MCF 10A (cell line): Measurements from ENCODE around the gene ACE. TPM values are rescaled to one million over a fixed set of nuclear protein-coding genes. Genes with fewer than 3 reads are reported as not detected.

Experiments
- BruUV-seq: library from RNA; stranded (reverse); fragments of 400-500 nt; replicated peaks from 2 replicates; lab custom pipeline; 2021; lab: Mats Ljungman, UMichigan
- CTCF ChIA-PET: fragments of 300-600 bp; sonication (Branson Sonifier 250); formaldehyde crosslinking; extraction: SDS; loops from one replicate; lab custom pipeline; 2021; ENCODE audit warnings: antibody characterized with exemption, inconsistent platforms; lab: Yijun Ruan, JAX
- POLR2A ChIA-PET: fragments of 300-600, 350-650 bp; sonication (Branson Sonifier 250); formaldehyde crosslinking; extraction: SDS; loops from one replicate; lab custom pipeline; 2020; ENCODE audit warnings: antibody characterized with exemption, inconsistent platforms; lab: Yijun Ruan, JAX
- DNase-seq: peaks from one replicate; pipeline ENCODE4 v3.0.0-alpha.2; 2018; ENCODE audit not compliant: unreplicated experiment
- H3K27ac Mint-ChIP-seq: one replicate; pipeline ENCODE4 v1.8.0; 2022; ENCODE audit warnings: mild to moderate bottlenecking, low read depth, mixed read lengths; ENCODE audit not compliant: unreplicated experiment
- H3K27me3 Mint-ChIP-seq: one replicate; pipeline ENCODE4 v1.8.0; 2022; ENCODE audit warnings: mixed read lengths; ENCODE audit not compliant: insufficient read depth, unreplicated experiment
- H3K36me3 Mint-ChIP-seq: one replicate; pipeline ENCODE4 v1.8.0; 2022; ENCODE audit warnings: mild to moderate bottlenecking, moderate library complexity, mixed read lengths; ENCODE audit not compliant: insufficient read depth, unreplicated experiment
- H3K4me1 Mint-ChIP-seq: one replicate; pipeline ENCODE4 v1.8.0; 2022; ENCODE audit warnings: mixed read lengths; ENCODE audit not compliant: insufficient read depth, unreplicated experiment
- H3K4me3 Mint-ChIP-seq: one replicate; pipeline ENCODE4 v1.8.0; 2022; ENCODE audit warnings: mild to moderate bottlenecking, moderate library complexity, mixed read lengths; ENCODE audit not compliant: unreplicated experiment
- H3K9me3 Mint-ChIP-seq: one replicate; pipeline ENCODE4 v1.8.0; 2022; ENCODE audit warnings: mixed read lengths; ENCODE audit not compliant: unreplicated experiment
- intact Hi-C: fragments of 100-400 bp; cut with micrococcal nuclease; formaldehyde crosslinking; loops from 2 replicates; pipeline ENCODE4 v1.14.1; 2022
- total RNA-seq: library from RNA; stranded (reverse); gene quantifications from 2 replicates; pipeline ENCODE4 v1.2.3, GENCODE V29; 2022
- TF ChIP-seq, protein P1 (sequence below): fragments of 200-600 bp; IDR thresholded peaks from one replicate; pipeline ENCODE4 v1.8.0; 2022; ENCODE audit warnings: antibody characterized with exemption, mild to moderate bottlenecking; ENCODE audit not compliant: unreplicated experiment

Gene ACE
- total RNA-seq, 1 experiment from 2014 or later = 0.30 TPM

DNA sequence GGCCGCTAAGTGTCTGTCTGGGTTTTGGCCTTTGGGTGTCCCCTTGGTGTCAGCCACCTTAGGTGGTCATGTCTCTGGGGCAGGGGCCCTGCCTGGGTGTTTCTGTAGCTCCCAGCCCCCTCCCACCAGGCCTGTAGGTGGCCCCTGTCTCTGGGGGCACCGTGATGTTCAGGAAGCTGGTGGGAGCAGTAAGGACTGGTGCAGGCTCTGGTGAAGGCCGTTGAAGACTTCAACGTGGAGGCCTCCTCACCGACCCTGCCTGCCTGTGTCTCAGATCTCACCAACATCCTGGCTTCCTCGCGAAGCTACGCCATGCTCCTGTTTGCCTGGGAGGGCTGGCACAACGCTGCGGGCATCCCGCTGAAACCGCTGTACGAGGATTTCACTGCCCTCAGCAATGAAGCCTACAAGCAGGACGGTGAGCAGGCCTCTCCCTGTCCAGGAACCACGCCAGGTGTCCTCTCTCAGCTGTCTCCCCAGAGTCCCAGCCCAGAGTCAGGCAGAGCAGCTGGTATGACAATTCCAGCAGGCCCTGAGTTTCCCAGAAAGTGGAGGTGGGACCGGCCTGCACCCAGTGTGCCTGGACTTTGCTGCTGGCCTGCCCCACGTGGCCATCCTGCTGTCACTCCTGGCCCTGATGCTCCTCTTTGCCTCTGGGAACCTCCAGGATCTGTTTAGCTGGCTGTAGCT is 2.8 kb downstream of the ACE start:
- POLR2A ChIA-PET = interaction anchor here (0.7 to 2.8 kb wide), 8 partner anchors 19 to 122 kb away, joined by 3 to 24 read pairs (median 4); partner anchors contain the start of gene CYB561
- H3K9me3 Mint-ChIP-seq = no peaks in the 10 kb centered on the region
- intact Hi-C loops = loop anchor here (1.0 to 2.0 kb wide), 3 partner anchors 33 to 54 kb away; partner anchors contain the start of gene CYB561
- no peak overlapping the region for H3K27ac Mint-ChIP-seq
- CTCF ChIA-PET = interaction anchor here (0.5 to 6.9 kb wide), 26 partner anchors 8 to 351 kb away, joined by 3 to 216 read pairs (median 6); partner anchors contain the start of gene CYB561
- no TSS peak for BruUV-seq
- TF ChIP-seq, protein P1, sequence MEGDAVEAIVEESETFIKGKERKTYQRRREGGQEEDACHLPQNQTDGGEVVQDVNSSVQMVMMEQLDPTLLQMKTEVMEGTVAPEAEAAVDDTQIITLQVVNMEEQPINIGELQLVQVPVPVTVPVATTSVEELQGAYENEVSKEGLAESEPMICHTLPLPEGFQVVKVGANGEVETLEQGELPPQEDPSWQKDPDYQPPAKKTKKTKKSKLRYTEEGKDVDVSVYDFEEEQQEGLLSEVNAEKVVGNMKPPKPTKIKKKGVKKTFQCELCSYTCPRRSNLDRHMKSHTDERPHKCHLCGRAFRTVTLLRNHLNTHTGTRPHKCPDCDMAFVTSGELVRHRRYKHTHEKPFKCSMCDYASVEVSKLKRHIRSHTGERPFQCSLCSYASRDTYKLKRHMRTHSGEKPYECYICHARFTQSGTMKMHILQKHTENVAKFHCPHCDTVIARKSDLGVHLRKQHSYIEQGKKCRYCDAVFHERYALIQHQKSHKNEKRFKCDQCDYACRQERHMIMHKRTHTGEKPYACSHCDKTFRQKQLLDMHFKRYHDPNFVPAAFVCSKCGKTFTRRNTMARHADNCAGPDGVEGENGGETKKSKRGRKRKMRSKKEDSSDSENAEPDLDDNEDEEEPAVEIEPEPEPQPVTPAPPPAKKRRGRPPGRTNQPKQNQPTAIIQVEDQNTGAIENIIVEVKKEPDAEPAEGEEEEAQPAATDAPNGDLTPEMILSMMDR = no peak
- H3K4me1 Mint-ChIP-seq = no peaks in the 10 kb centered on the region
- H3K36me3 Mint-ChIP-seq = no peaks in the 10 kb centered on the region
- no peaks in the 10 kb centered on the region for H3K27me3 Mint-ChIP-seq
- H3K4me3 Mint-ChIP-seq = no peak overlapping the region
- DNase-seq = no peak

DNA sequence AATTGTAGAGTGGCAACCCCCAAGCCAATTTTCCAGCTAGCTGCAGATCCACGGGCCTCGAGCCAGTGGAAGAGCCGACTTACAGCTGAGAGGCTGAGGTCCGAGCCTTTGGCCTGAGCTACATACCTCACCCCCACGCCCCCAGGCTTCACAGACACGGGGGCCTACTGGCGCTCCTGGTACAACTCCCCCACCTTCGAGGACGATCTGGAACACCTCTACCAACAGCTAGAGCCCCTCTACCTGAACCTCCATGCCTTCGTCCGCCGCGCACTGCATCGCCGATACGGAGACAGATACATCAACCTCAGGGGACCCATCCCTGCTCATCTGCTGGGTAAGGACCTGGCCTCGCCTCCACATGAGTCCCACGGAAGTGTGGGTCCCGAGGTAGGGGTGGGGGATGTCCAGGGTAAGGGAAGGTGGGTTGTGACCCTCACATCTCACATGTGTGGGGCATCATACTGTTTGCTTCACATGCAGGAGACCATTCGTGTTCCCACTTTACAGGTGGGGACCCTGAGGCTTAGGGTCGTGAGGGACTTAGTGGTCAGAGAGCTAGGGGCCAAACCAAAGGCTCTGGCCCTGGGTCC is 3.4 kb downstream of the ACE start:
- H3K27ac Mint-ChIP-seq = no peak overlapping the region
- no peaks in the 10 kb centered on the region for H3K4me1 Mint-ChIP-seq
- POLR2A ChIA-PET = interaction anchor here (0.7 to 2.8 kb wide), 4 partner anchors 35 to 55 kb away, joined by 3 to 24 read pairs (median 5); partner anchors contain the start of gene CYB561
- BruUV-seq = no TSS peak
- TF ChIP-seq, protein P1 = no peak
- no peaks in the 10 kb centered on the region for H3K27me3 Mint-ChIP-seq
- CTCF ChIA-PET = interaction anchor here (0.6 to 6.9 kb wide), 15 partner anchors 10 to 140 kb away, joined by 3 to 216 read pairs (median 9); partner anchors contain the start of gene CYB561
- no peaks in the 10 kb centered on the region for H3K9me3 Mint-ChIP-seq
- intact Hi-C loops = no loop called here
- no peak for DNase-seq
- H3K4me3 Mint-ChIP-seq = no peak overlapping the region
- H3K36me3 Mint-ChIP-seq = no peaks in the 10 kb centered on the region

DNA sequence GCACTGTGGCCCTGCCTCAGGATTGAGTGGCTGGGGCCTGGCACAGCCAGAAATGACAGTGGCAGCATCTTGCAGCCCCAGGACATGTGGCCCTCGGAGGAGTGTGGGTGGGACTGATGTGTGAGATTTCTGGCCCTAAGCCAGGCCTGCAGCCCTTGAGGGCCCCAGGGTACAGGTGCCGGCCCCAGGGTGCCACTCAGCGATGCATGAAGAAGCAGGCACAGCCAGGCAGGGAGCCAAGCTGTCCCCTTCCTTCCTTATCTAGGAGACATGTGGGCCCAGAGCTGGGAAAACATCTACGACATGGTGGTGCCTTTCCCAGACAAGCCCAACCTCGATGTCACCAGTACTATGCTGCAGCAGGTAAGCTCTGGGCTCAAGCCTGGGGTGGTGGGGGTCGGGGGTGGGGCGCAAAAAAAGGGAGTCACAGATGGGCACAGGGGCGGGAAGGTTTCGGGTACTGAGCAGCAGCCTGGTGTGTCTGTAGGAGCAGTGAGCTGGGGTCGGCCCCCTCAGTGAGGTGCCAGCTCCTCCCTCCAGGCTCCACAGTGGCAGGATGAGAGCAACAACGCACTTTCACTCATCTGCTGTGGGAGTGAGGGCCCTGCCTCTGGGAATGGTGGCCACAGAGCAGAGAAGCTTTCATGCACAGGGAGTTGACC is 4.1 kb downstream of the ACE start:
- Mint-ChIP-seq H3K27ac (no peak overlapping the region), H3K27me3 (no peaks in the 10 kb centered on the region), H3K4me3 (no peak overlapping the region), H3K36me3 (no peaks in the 10 kb centered on the region), H3K4me1 (no peaks in the 10 kb centered on the region), H3K9me3 (no peaks in the 10 kb centered on the region)
- BruUV-seq = no TSS peak
- ChIA-PET CTCF (interaction anchor here (0.6 to 6.9 kb wide), 10 partner anchors 10 to 139 kb away, joined by 3 to 216 read pairs (median 12); partner anchors contain the start of gene CYB561), POLR2A (interaction anchor here (1.8 kb wide), 1 partner anchor 56 kb away, joined by 7 read pairs; no protein-coding TSS in a partner anchor)
- TF ChIP-seq, protein P1 = no peak
- DNase-seq = no peak
- intact Hi-C loops = no loop called here
